Measurements from ENCODE around the gene MTO1. TPM values are rescaled to one million over a fixed set of nuclear protein-coding genes. Genes with fewer than 3 reads are reported as not detected.

Gene MTO1
- total RNA-seq, 2 experiments from 2014 or later: 63.8 to 72.5 TPM

- ChIA-PET POLR2A (interaction anchor here (0.5 to 3.9 kb wide), 12 partner anchors 10 to 275 kb away, joined by 3 to 62 read pairs (median 4); partner anchors contain the start of gene MTO1), CTCF (ENCODE audit: unreplicated experiment) (interaction anchor here (1.5 kb wide), 1 partner anchor 10 kb away, joined by 6 read pairs; the partner anchor contains the start of gene MTO1)
- H3K4me1 ChIP-seq (ENCODE audit: insufficient read depth, low read length, poor library complexity, severe bottlenecking): peaks cover 33% of the 10 kb centered on the region
- H3K4me3 ChIP-seq (ENCODE audit: low read depth, low read length, poor library complexity, severe bottlenecking): peak overlapping the region; percentile 46
- peaks cover 89% of the 10 kb centered on the region for H3K36me3 ChIP-seq (ENCODE audit: insufficient read depth, low read length)
- no peaks in the 10 kb centered on the region for H4K20me1 ChIP-seq (ENCODE audit: insufficient read depth, low read length)
- intact Hi-C loops (cut with micrococcal nuclease; ENCODE audit: unreplicated experiment): loop anchor here (1.0 kb wide), 1 partner anchor 9 kb away; no protein-coding TSS in a partner anchor
- H3K27ac ChIP-seq (ENCODE audit: low read depth, low read length, poor library complexity, severe bottlenecking): peak overlapping the region; percentile 95
- no peaks in the 10 kb centered on the region for H3K9me2 ChIP-seq (ENCODE audit: insufficient read depth, low read length)
- peaks cover 21% of the 10 kb centered on the region; the same call in 1 of the 2 replicates for H3K79me2 ChIP-seq (ENCODE audit: insufficient read depth, low read depth, low read length)
- H3K9me3 ChIP-seq (ENCODE audit: low read length): no peaks in the 10 kb centered on the region
- peak overlapping the region; percentile 70 for H3K4me2 ChIP-seq (ENCODE audit: low read length)
- H2AFZ ChIP-seq (ENCODE audit: low read length): no peak overlapping the region
- TF ChIP-seq CTCF (conservative IDR thresholded peaks at IDR 0.05; ENCODE audit: low read length): no peak
- TF ChIP-seq EZH2phosphoT487 (IDR thresholded peaks at IDR 0.05; ENCODE audit: borderline replicate concordance, low read depth, low read length): no peak
- peak; percentile 73 for DNase-seq (ENCODE audit: low spot score)
- no TSS peak for BruUV-seq (replicated peaks)
These were observed 10.3 kb downstream of the MTO1 start for GRCh38 chr6:73471686-73472290.

- Histone ChIP-seq H3K27ac (ENCODE audit: low read depth, low read length, poor library complexity, severe bottlenecking) (no peak overlapping the region), H3K79me2 (ENCODE audit: insufficient read depth, low read depth, low read length) (peaks cover 17% of the 10 kb centered on the region; the same call in 1 of the 2 replicates), H3K36me3 (ENCODE audit: insufficient read depth, low read length) (peaks cover 95% of the 10 kb centered on the region), H3K9me2 (ENCODE audit: insufficient read depth, low read length) (no peaks in the 10 kb centered on the region), H3K4me1 (ENCODE audit: insufficient read depth, low read length, poor library complexity, severe bottlenecking) (peaks cover 11% of the 10 kb centered on the region), H3K4me2 (ENCODE audit: low read length) (no peak overlapping the region), H3K9me3 (ENCODE audit: low read length) (no peaks in the 10 kb centered on the region), H3K4me3 (ENCODE audit: low read depth, low read length, poor library complexity, severe bottlenecking) (no peak overlapping the region), H4K20me1 (ENCODE audit: insufficient read depth, low read length) (no peaks in the 10 kb centered on the region), H2AFZ (ENCODE audit: low read length) (no peak overlapping the region)
- no peak for TF ChIP-seq EZH2phosphoT487 (IDR thresholded peaks at IDR 0.05; ENCODE audit: borderline replicate concordance, low read depth, low read length)
- TF ChIP-seq CTCF (conservative IDR thresholded peaks at IDR 0.05; ENCODE audit: low read length): no peak
- DNase-seq (ENCODE audit: low spot score): no peak
- POLR2A ChIA-PET: interaction anchor here (0.6 to 1.5 kb wide), 4 partner anchors 11 to 64 kb away, joined by 3 to 11 read pairs (median 4); no protein-coding TSS in a partner anchor
- CTCF ChIA-PET (ENCODE audit: unreplicated experiment): no interaction called here
- intact Hi-C loops (cut with micrococcal nuclease; ENCODE audit: unreplicated experiment): no loop called here
- BruUV-seq (replicated peaks): no TSS peak
These were observed 15.2 kb downstream of the MTO1 start for GRCh38 chr6:73476723-73477122.

GRCh38 chr6:73477407-73477806 is 15.9 kb downstream of the MTO1 start:
- Histone ChIP-seq H3K9me2 (ENCODE audit: insufficient read depth, low read length) (no peaks in the 10 kb centered on the region), H3K27ac (ENCODE audit: low read depth, low read length, poor library complexity, severe bottlenecking) (no peak overlapping the region), H3K79me2 (ENCODE audit: insufficient read depth, low read depth, low read length) (peaks cover 12% of the 10 kb centered on the region; the same call in 1 of the 2 replicates), H2AFZ (ENCODE audit: low read length) (no peak overlapping the region), H3K4me3 (ENCODE audit: low read depth, low read length, poor library complexity, severe bottlenecking) (no peak overlapping the region), H3K36me3 (ENCODE audit: insufficient read depth, low read length) (peaks cover 100% of the 10 kb centered on the region), H3K4me2 (ENCODE audit: low read length) (no peak overlapping the region), H4K20me1 (ENCODE audit: insufficient read depth, low read length) (no peaks in the 10 kb centered on the region), H3K9me3 (ENCODE audit: low read length) (no peaks in the 10 kb centered on the region), H3K4me1 (ENCODE audit: insufficient read depth, low read length, poor library complexity, severe bottlenecking) (peaks cover 4% of the 10 kb centered on the region)
- BruUV-seq (replicated peaks): no TSS peak
- DNase-seq (ENCODE audit: low spot score): no peak
- ChIA-PET CTCF (ENCODE audit: unreplicated experiment) (no interaction called here), POLR2A (interaction anchor here (0.6 to 1.5 kb wide), 3 partner anchors 10 to 15 kb away, joined by 3 to 11 read pairs (median 4); no protein-coding TSS in a partner anchor)
- intact Hi-C loops (cut with micrococcal nuclease; ENCODE audit: unreplicated experiment): no loop called here
- TF ChIP-seq CTCF (conservative IDR thresholded peaks at IDR 0.05; ENCODE audit: low read length) (no peak), EZH2phosphoT487 (IDR thresholded peaks at IDR 0.05; ENCODE audit: borderline replicate concordance, low read depth, low read length) (no peak)
